Measurements from ENCODE around the gene DNAH17. TPM values are rescaled to one million over a fixed set of nuclear protein-coding genes. Genes with fewer than 3 reads are reported as not detected.

DNAH17 gene
- polyA plus RNA-seq, 1 experiment, result not detected

- ChIA-PET POLR2A (no interaction called here), CTCF (interaction anchor here (1.5 kb wide), 1 partner anchor 12 kb away, joined by 3 read pairs; no protein-coding TSS in a partner anchor)
- peaks cover 8% of the 10 kb centered on the region for H3K27me3 ChIP-seq (ENCODE audit: control insufficient read depth, insufficient read depth, low read length)
- no peak overlapping the region for H3K4me3 ChIP-seq (ENCODE audit: low read depth, low read length)
- no peak for TF ChIP-seq CTCF (IDR thresholded peaks at IDR 0.05; ENCODE audit: insufficient read depth, low read depth, low read length)
- H3K36me3 ChIP-seq (ENCODE audit: control insufficient read depth, insufficient read depth, low read length), result no peaks in the 10 kb centered on the region
- no peak for DNase-seq (ENCODE audit: low read depth)
Observed at GRCh38 chr17:78566947-78567346, 10.2 kb downstream of the DNAH17 start.

- DNase-seq (ENCODE audit: low read depth), result no peak
- H3K4me3 ChIP-seq (ENCODE audit: low read depth, low read length), result no peak overlapping the region
- POLR2A ChIA-PET, result no interaction called here
- CTCF ChIA-PET, result no interaction called here
- no peaks in the 10 kb centered on the region for H3K36me3 ChIP-seq (ENCODE audit: control insufficient read depth, insufficient read depth, low read length)
- no peak for TF ChIP-seq CTCF (IDR thresholded peaks at IDR 0.05; ENCODE audit: insufficient read depth, low read depth, low read length)
- H3K27me3 ChIP-seq (ENCODE audit: control insufficient read depth, insufficient read depth, low read length), result peaks cover 7% of the 10 kb centered on the region
Observed at GRCh38 chr17:78563189-78564145, 13.7 kb downstream of the DNAH17 start.

GRCh38 chr17:78562734-78563133 is 14.5 kb downstream of the DNAH17 start:
- no peak for DNase-seq (ENCODE audit: low read depth)
- no peak overlapping the region for H3K4me3 ChIP-seq (ENCODE audit: low read depth, low read length)
- H3K36me3 ChIP-seq (ENCODE audit: control insufficient read depth, insufficient read depth, low read length), result no peaks in the 10 kb centered on the region
- ChIA-PET POLR2A (no interaction called here), CTCF (no interaction called here)
- no peak for TF ChIP-seq CTCF (IDR thresholded peaks at IDR 0.05; ENCODE audit: insufficient read depth, low read depth, low read length)
- H3K27me3 ChIP-seq (ENCODE audit: control insufficient read depth, insufficient read depth, low read length), result peaks cover 7% of the 10 kb centered on the region

- DNase-seq (ENCODE audit: low read depth), result no peak
- POLR2A ChIA-PET, result no interaction called here
- Histone ChIP-seq H3K36me3 (ENCODE audit: control insufficient read depth, insufficient read depth, low read length) (no peaks in the 10 kb centered on the region), H3K4me3 (ENCODE audit: low read depth, low read length) (no peak overlapping the region), H3K27me3 (ENCODE audit: control insufficient read depth, insufficient read depth, low read length) (peaks cover 7% of the 10 kb centered on the region)
- CTCF ChIA-PET, result no interaction called here
- TF ChIP-seq CTCF (IDR thresholded peaks at IDR 0.05; ENCODE audit: insufficient read depth, low read depth, low read length), result no peak
Observed at GRCh38 chr17:78561166-78561565, 16.0 kb downstream of the DNAH17 start.

- no peak for TF ChIP-seq CTCF (IDR thresholded peaks at IDR 0.05; ENCODE audit: insufficient read depth, low read depth, low read length)
- H3K36me3 ChIP-seq (ENCODE audit: control insufficient read depth, insufficient read depth, low read length), result no peaks in the 10 kb centered on the region
- ChIA-PET CTCF (no interaction called here), POLR2A (no interaction called here)
- no peak for DNase-seq (ENCODE audit: low read depth)
- H3K4me3 ChIP-seq (ENCODE audit: low read depth, low read length), result no peak overlapping the region
- peaks cover 7% of the 10 kb centered on the region for H3K27me3 ChIP-seq (ENCODE audit: control insufficient read depth, insufficient read depth, low read length)
Observed at GRCh38 chr17:78560731-78561130, 16.5 kb downstream of the DNAH17 start.
